GM12891 (cell line): ENCODE data around the gene WDR90.

ENCODE experiments used
- POLR2A ChIP-seq: IDR thresholded peaks from 2 replicates; pipeline ENCODE4 v1.6.1; 2011; ENCODE audit warnings: low read depth, low read length, control low read depth
- POLR2AphosphoS5 ChIP-seq: IDR thresholded peaks from 2 replicates; pipeline ENCODE4 v1.6.1; 2011; ENCODE audit warnings: low read depth, low read length, control low read depth

DNA sequence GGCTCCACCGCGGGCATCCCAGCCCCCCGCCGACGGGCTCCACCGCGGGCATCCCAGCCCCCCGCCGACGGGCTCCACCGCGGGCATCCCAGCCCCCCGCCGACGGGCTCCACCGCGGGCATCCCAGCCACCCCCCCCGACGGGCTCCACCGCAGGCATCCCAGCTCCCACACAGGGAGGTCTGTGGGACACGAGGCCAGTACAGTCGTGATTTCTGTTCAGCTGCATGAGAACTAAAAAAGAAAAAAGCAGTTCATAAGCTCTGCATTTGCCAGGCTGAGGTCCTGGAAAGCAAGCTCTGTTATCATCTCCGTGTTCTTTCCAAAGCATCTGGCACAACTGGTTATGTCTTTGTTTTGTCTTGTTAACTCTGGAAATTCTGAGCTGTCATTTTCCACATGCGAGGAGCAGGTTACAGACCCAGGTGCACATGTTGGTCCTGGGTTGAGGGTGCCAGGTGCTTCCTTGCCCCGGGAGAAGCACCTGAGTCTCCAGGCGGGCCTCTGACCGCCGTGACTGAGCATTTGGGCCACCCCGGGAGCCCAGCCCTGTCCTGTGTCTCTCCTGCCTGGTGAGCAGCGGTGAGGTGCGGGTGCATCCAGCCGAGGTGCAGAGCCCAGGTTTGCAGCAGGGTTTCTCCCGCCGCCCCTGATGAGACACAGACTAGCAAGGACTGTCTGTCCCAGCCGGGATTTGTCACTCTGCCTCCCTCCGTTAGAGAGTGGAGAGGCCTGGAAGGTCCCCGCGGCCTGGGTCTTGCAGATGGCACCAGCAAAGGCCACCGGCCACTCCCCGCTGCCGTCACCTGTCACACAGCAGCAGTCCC is 28.3 kb upstream of the WDR90 start:
- TF ChIP-seq POLR2A (no peak), POLR2AphosphoS5 (no peak)
